Dermis blood vessel endothelial cell (primary cell): ENCODE measurements around the gene NIT1. TPM values are rescaled to one million over a fixed set of nuclear protein-coding genes. Genes with fewer than 3 reads are reported as not detected.

Source experiments
- DNase-seq: peaks from one replicate; pipeline ENCODE4 v3.0.0; 2010
- total RNA-seq: library from RNA; depleted of rRNA; stranded (reverse); fragments of >200 nt; gene quantifications from 2 replicates; pipeline ENCODE4 v1.2.3, GENCODE V29; 2014

Gene NIT1
- total RNA-seq, 1 donor from 2014 or later = 11.6 TPM

- DNase-seq = no peak
Observed at GRCh38 chr1:161084597-161084988, 33.3 kb upstream of the NIT1 start.

DNA sequence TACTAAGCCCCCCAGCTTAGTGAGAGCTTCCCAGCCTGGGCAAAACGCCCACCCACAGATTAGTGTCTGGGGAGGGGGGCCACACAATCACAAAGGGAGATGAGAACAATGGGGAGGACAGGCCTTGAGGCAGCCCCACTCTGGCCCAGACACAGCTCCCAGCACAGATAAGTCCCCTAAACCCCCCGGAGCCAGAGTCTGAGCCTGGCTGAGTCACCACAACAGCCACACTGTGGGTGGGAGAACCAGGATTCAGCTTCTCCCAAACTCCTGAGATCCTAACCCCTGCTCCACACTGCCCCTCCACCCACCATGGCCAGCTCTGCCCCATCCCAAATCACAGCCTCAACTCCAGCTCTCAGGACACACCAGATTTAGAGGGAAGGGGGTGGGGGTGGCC is 32.7 kb upstream of the NIT1 start:
- no peak for DNase-seq

DNA sequence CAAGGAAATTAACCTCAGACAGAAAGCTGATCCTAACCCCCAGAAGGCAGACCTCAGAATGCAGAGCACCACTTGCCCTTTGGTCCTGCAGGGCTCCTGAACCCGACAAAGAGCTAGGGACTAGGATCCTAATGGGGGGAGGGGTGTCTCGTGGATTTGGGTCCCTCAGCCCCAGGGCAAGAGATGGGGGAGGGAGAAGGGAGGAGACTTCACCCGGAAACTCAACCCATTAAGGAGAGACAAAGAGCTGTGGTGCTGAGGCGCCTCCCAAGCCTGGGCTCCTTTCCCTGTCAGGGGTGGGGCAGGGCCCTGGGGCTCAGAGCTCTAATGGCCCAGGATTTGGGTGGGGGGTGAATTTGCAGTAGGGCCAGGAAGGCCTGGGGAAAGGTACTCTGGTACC is 31.4 kb upstream of the NIT1 start:
- DNase-seq = no peak

DNA sequence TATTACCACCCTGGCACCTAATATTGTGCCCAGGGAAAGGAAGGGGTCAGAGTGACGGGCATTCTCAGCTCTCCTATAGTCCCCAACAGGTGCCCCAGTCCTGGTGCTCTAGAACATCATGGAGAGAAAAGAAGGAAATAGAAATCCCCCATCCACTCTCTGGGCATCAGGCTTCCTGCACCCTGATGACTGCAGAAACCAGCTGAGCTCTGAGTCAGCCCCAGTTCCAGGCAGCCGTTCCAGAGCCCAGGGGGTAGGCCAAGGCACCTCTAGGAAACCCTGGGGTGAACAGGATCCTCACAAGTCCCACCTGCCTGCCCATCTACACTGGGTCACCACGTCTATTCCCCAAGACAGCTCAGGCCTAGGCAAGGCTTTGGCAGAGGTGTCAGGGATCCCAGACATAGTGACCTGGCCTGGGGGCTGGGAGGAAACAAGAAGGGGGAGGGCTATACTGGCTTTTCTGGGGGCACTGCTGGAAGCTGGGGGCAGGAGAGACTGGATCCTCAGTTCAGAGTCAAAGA is 29.3 kb upstream of the NIT1 start:
- DNase-seq = peak; percentile 18

- no peak for DNase-seq
Observed at GRCh38 chr1:161089251-161089924, 28.5 kb upstream of the NIT1 start, which contains the start of gene NECTIN4. Gene NECTIN4, minus strand, starts transcription at chr1:161089558. Its CDS starts 262 bp downstream, at chr1:161089296.

GRCh38 chr1:161089938-161090337 is 28.0 kb upstream of the NIT1 start:
- DNase-seq = no peak

DNA sequence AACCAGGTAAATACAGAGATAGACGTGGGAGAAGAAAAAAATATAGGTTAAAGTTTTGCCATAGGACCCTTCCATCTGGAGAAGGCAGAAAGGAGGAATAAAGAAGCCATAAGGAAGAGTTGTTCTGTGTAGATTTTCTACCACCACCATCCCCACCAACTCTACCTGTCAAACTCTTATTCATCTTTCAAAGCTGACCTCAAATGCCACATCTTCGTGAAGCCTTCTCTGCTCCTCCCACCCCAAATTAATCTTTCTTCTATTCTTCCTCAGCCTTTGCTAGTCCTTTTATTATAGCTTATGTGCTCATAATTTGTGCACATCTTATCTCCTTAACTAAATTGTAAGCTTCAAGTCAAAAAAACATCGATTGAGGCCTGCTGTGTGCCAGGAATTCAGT is 27.3 kb upstream of the NIT1 start:
- DNase-seq = no peak

GRCh38 chr1:161091093-161091492 is 26.8 kb upstream of the NIT1 start:
- DNase-seq = no peak

DNA sequence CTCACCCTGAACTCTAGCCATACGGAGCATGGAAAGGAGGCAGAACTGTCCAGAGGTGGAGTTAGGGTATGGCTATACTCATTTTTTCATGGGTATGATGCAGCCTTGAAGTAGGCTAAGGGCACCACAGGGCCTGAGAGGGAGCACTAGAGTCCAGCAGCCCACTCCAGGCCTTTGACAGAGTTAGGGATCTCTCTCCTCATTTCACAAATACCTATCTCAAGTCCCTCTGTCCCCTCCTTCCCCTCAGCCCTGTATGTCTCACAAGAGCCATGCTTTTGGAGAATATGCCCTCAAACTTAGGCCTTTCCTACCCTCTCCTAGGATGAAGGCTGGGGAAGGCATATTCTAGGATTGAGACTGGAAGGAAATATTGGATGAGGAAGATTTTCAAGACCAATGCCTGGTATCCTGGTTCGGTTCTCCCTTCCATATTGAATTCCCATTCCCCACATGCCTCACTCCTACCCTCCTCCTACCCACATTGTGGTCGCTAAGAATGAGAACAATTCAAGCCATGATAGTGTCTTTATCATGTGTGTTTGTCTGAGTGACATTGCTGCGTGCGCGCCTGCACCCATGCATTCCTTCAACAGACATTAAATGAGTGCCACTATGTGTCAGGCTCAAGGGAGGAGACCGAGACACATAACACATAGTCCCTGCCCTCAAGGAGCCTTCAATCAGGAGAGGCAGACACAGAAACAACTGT is 26.0 kb upstream of the NIT1 start:
- no peak for DNase-seq

- DNase-seq = no peak
Observed at GRCh38 chr1:161092621-161093028, 25.3 kb upstream of the NIT1 start.

- no peak for DNase-seq
Observed at GRCh38 chr1:161094481-161094880, 23.4 kb upstream of the NIT1 start.

DNA sequence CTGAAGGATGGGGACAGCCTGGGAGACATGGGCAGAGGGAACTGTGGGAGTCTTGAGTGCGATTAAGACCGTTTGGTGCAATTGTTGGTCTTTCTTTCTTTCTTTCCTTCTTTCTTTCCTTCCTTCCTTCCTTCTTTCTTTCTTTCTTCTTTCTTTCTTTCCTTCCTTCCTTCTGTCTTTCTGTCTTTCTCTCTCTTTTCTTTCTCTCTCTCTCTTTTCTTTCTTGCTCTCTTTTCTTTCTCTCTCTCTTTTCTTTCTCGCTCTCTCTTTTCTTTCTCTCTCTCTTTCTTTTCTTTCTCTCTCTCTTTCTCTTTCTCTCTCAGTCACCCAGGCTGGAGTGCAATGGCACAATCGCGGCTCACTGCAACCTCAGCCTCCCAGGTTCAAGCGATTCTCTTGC is 22.7 kb upstream of the NIT1 start:
- DNase-seq = no peak

- no peak for DNase-seq
Observed at GRCh38 chr1:161096015-161096414, 21.9 kb upstream of the NIT1 start.

- no peak for DNase-seq
Observed at GRCh38 chr1:161096530-161096929, 21.4 kb upstream of the NIT1 start.

DNA sequence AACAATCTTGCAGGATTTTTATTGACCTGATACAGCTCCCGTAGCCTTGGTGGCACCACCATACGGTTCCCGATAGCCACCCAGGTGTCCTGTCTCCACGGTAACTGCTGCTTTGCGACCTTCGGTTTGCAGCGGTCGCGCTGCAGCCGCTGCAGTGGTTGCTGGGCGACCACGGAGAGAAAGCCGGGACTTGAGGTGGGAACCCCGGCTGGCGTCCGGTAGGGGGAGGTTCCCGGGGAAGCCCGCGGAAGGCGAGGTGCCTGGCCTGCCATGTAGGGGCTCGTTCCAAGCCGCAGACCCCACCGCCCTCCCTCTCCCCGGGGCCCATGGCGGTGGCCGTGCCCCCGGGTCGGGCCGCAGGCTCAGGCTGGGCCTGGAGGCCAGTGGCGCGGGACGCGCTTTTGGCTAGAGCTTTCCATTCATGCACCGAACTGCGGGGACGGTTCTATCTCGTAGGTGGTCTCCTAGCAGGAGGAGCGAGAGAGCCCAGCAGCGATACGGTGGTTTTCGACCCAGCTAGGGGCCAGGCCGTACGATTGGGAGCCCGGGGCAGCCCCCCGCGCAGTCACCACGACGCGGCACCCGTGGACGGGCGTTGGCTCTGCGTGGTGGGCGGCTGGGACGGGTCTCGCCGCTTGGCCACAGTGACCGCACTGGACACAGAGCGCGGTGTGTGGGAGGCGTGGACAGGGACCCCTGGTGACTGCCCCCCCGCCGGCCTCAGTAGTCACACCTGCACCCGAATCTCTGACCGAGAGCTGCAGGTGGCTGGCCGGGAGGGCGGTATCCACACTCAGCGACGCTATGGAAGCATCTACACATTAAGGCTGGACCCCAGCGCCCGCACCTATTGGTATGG is 19.5 kb upstream of the NIT1 start, which contains the start of gene KLHDC9:
TSS of gene KLHDC9 (plus strand) at position 152 of the 859 bp plus-strand sequence. CDS start at position 327, 175 bp downstream.
- peak; percentile 88 for DNase-seq

- no peak for DNase-seq
Observed at GRCh38 chr1:161099090-161099802, 18.7 kb upstream of the NIT1 start.

DNA sequence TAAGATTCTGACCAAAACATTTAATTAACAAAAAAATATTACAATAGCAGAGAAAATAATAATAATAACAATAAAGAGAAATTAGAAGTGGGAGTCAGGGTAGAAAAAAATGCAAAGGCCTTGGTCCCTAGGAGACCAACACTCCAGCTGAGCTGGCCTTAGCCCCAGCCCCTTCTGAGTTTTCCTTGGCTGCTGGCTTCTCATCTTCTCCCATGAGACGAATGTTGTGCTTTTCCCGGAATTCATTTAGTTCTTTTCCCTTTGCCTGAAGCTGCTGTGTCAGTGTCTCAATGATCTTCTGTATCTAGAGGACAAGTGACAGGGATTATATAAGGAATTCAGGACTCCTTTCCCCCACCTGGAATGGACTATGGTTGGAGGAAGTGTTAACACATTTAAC is 17.3 kb upstream of the NIT1 start:
- no peak for DNase-seq

DNA sequence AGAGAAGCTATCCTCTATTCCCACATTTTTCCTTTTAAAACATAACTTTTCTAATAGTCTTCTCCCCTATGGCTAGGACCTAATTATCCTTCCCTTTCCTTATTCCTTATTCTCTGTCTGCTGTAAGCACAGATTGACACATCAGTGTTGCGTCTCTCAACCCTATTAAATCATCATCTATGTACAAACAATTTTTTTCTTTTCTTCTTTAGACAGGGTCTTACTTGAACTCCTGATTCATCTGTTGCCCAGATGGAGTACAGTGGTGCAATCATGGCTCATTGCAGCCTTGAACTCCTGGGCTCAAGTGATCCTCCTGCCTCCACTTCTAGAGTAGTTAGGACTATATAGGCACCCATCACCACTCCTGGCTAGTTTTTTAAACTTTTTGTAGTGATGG is 11.5 kb upstream of the NIT1 start:
- no peak for DNase-seq

DNA sequence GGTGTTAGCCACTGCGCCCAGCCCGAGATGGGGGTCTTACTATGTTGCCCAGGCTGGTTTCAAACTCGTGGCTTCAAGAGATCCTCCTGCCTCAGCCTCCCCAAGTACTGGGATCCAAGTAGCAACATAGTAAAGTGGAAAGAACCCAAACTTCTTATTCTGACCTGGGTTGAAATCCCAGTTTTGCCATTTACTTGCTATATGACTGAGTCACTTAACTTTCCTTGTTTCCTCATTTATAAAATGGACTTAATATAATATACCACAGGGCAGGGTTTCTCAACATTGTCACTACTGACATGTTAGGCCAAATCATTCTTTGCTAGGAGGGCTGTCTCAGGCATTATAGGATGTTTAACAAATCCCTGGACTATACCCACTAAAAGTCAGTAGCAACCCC is 6.8 kb upstream of the NIT1 start:
- no peak for DNase-seq

- DNase-seq = no peak
Observed at GRCh38 chr1:161111527-161111926, 6.4 kb upstream of the NIT1 start.

DNA sequence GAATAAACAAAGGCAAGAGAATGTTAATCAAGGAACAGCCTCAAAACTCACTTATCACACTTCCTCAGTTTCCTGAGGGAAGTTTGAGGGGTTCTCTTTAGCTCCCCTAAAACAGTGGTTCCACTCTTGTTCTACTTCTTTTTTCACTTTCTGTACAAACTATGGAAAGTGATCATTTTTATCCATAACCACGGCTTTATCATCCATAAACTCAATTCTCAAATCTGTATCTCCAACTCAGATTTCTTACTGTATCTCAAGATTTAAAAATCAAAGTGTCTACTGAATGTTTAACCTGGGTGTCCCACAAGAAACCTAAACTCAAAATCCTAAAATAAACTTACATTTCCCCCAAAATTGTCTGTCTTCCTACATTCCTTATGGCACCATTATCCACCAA is 4.0 kb upstream of the NIT1 start:
- DNase-seq = no peak

DNA sequence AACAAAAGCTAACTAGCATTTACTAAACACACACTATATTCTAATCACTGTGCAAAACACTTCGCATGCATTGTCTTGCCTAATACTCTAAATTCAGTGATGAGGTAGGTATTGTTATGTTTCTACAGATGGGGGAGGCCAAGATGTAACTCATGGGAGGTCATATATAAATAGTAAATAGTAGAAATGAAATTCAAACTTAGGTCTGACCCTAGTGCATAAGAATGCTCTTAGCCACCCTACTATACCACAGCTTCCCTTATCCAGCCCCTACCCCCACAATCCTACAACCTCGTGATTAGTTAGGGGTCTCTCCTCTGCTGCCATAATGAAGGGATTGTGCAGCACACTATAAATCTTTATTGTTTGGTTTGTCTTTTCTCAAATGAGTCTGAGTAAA is 3.3 kb upstream of the NIT1 start:
- no peak for DNase-seq
